HUES6 (cell line): Measurements from ENCODE around the gene ADD1.

ENCODE experiments used
- H3K27ac ChIP-seq: 2 replicates; pipeline ENCODE4 v1.7.0; 2013; ENCODE audit warnings: low read depth, mild to moderate bottlenecking, low read length, inconsistent platforms
- H3K27me3 ChIP-seq: 2 replicates; pipeline ENCODE4 v1.6.1; 2013; ENCODE audit warnings: low read length; ENCODE audit not compliant: control insufficient read depth, insufficient read depth
- H3K36me3 ChIP-seq: 2 replicates; pipeline ENCODE4 v1.6.1; 2013; ENCODE audit warnings: low read length; ENCODE audit not compliant: control insufficient read depth, insufficient read depth
- H3K4me1 ChIP-seq: 2 replicates; pipeline ENCODE4 v1.6.1; 2013; ENCODE audit warnings: low read length; ENCODE audit not compliant: control insufficient read depth, insufficient read depth
- H3K4me3 ChIP-seq: 2 replicates; pipeline ENCODE4 v1.5.1; 2013; ENCODE audit warnings: low read depth, low read length
- H3K9ac ChIP-seq: one replicate; pipeline ENCODE4 v1.6.1; 2013; ENCODE audit warnings: mild to moderate bottlenecking, low read length
- H3K9me3 ChIP-seq: 2 replicates; pipeline ENCODE4 v1.6.1; 2013; ENCODE audit warnings: low read depth, low read length; ENCODE audit not compliant: control insufficient read depth, insufficient read depth

The ADD1 gene

DNA sequence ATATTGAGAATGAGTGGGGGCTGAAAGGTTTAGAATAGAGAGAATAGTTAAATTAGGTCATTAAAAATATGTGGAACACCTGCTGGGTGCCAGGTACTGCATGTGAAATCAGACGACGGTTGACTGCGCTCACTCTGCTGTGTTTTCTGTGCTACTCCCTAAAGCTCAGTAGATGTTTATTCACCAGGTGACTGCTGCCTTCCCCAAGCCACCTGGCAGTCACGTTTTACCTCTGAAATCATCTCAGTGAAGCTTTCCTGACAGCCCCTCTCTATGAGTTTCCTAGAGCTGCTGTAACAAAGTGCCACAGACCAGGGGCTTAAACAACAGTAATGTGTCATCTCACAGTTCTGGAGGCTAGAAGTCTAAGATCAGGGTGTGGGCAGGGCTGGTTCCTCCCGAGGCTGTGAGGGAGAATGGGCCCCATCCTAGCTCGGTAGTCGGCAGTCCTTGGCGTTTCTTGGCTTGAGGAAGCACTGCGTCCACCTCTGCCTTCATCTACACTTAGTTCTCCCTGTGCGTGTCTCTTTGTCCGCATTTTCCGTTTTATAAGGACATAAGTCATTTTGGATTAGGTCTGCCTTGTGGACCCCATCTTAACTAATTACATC, 25.3 kb downstream of the ADD1 start:
- Histone ChIP-seq H3K4me1 (peaks cover 52% of the 10 kb centered on the region), H3K27ac (no peak overlapping the region)

GRCh38 chr4:2869659-2870058, 26.0 kb downstream of the ADD1 start:
- H3K27me3 ChIP-seq: no peaks in the 10 kb centered on the region
- H3K9ac ChIP-seq: no peak overlapping the region
- peaks cover 48% of the 10 kb centered on the region for H3K4me1 ChIP-seq
- H3K27ac ChIP-seq: no peak overlapping the region
- no peak overlapping the region for H3K4me3 ChIP-seq
- no peaks in the 10 kb centered on the region for H3K9me3 ChIP-seq
- no peaks in the 10 kb centered on the region for H3K36me3 ChIP-seq

More for the DNA sequence above, 25.3 kb downstream of the ADD1 start:
- Histone ChIP-seq H3K9me3 (no peaks in the 10 kb centered on the region), H3K9ac (peak overlapping the region; percentile 58), H3K4me3 (no peak overlapping the region; the same call in 1 of the 2 replicates), H3K36me3 (no peaks in the 10 kb centered on the region), H3K27me3 (no peaks in the 10 kb centered on the region)

- H3K4me1 ChIP-seq: peaks cover 48% of the 10 kb centered on the region
- H3K9ac ChIP-seq: no peak overlapping the region
- H3K9me3 ChIP-seq: no peaks in the 10 kb centered on the region
- no peak overlapping the region for H3K4me3 ChIP-seq
- no peaks in the 10 kb centered on the region for H3K36me3 ChIP-seq
- no peak overlapping the region for H3K27ac ChIP-seq
- no peaks in the 10 kb centered on the region for H3K27me3 ChIP-seq
Observed at GRCh38 chr4:2870082-2870481, 26.4 kb downstream of the ADD1 start.

DNA sequence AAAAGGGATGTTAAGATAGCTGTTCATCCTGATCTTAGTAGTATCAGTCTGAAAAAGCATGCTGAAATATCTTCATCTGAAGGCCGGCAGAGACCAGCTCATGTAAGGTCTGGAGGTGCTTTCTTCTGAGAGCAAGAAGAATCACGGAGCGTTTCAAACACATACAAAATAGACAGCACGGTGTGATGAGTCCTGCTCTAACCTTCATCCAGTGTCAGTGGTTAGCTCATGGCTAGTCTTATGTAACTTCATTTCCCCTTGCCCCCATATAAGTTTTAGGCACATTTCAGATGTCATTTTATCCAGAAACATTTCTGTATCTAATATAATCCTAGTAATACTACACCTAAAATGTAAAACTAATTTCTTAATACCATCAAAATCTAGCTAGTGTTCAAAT, 27.8 kb downstream of the ADD1 start:
- Histone ChIP-seq H3K9ac (no peak overlapping the region), H3K36me3 (peaks cover 6% of the 10 kb centered on the region), H3K9me3 (no peaks in the 10 kb centered on the region), H3K27me3 (no peaks in the 10 kb centered on the region), H3K27ac (no peak overlapping the region), H3K4me3 (no peak overlapping the region), H3K4me1 (peaks cover 39% of the 10 kb centered on the region)

GRCh38 chr4:2871911-2872310, 28.3 kb downstream of the ADD1 start:
- H3K9me3 ChIP-seq: no peaks in the 10 kb centered on the region
- no peak overlapping the region for H3K27ac ChIP-seq
- H3K4me1 ChIP-seq: peaks cover 35% of the 10 kb centered on the region
- no peak overlapping the region for H3K9ac ChIP-seq
- peaks cover 6% of the 10 kb centered on the region for H3K36me3 ChIP-seq
- no peak overlapping the region for H3K4me3 ChIP-seq
- no peaks in the 10 kb centered on the region for H3K27me3 ChIP-seq

DNA sequence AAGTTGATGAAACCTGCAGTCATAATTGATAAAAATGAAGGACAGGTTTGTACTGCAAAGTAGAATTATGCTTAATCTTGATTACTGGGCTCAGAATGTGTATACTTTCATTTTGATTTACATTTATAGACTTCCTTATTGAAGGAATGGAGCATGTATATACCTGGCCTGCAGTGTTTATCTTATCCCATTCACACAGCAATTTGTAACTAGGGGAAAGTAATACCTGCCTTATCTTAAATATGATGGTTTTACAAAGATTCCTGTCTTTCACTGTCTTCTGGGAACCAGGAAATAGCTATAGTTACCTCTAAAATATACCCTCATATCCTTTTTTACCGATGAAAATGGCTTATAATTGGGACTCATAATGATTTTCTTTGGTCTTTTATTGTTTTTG, 29.7 kb downstream of the ADD1 start:
- no peaks in the 10 kb centered on the region for H3K9me3 ChIP-seq
- no peak overlapping the region for H3K4me3 ChIP-seq
- H3K9ac ChIP-seq: no peak overlapping the region
- peaks cover 21% of the 10 kb centered on the region for H3K4me1 ChIP-seq
- no peaks in the 10 kb centered on the region for H3K27me3 ChIP-seq
- H3K27ac ChIP-seq: no peak overlapping the region
- H3K36me3 ChIP-seq: peaks cover 6% of the 10 kb centered on the region

- H3K27ac ChIP-seq: no peak overlapping the region
- no peaks in the 10 kb centered on the region for H3K27me3 ChIP-seq
- peaks cover 5% of the 10 kb centered on the region for H3K4me1 ChIP-seq
- no peak overlapping the region for H3K4me3 ChIP-seq
- no peaks in the 10 kb centered on the region for H3K9me3 ChIP-seq
- no peak overlapping the region for H3K9ac ChIP-seq
- H3K36me3 ChIP-seq: peaks cover 17% of the 10 kb centered on the region
Observed at GRCh38 chr4:2874861-2875260, 31.2 kb downstream of the ADD1 start.

GRCh38 chr4:2875556-2875955, 31.9 kb downstream of the ADD1 start:
- no peak overlapping the region for H3K4me3 ChIP-seq
- peaks cover 5% of the 10 kb centered on the region; the same call in 1 of the 2 replicates for H3K4me1 ChIP-seq
- no peak overlapping the region for H3K9ac ChIP-seq
- H3K9me3 ChIP-seq: no peaks in the 10 kb centered on the region
- no peaks in the 10 kb centered on the region for H3K27me3 ChIP-seq
- H3K27ac ChIP-seq: no peak overlapping the region
- H3K36me3 ChIP-seq: peaks cover 21% of the 10 kb centered on the region

DNA sequence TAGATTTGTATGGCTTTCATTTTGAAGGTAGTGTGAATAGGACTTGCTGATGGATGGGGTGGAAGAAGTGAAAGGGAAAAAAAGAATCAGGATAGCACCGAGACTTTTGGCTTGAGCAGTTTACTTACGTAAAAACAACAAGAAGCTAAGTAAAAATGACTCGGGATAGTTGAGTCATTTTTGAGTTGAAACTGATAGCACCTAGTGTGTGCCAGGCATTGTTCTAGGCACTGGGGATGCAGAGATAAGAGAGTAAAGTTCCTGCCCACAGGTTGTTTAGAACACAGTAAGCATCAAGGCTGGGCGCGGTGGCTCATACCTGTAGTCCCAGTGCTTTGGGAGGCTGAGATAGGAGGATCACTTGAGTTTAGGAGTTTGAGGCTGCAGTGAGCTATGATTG, 34.7 kb downstream of the ADD1 start:
- Histone ChIP-seq H3K4me3 (no peak overlapping the region), H3K36me3 (peaks cover 37% of the 10 kb centered on the region), H3K9me3 (no peaks in the 10 kb centered on the region), H3K27me3 (no peaks in the 10 kb centered on the region), H3K4me1 (peaks cover 13% of the 10 kb centered on the region), H3K27ac (no peak overlapping the region), H3K9ac (no peak overlapping the region)

DNA sequence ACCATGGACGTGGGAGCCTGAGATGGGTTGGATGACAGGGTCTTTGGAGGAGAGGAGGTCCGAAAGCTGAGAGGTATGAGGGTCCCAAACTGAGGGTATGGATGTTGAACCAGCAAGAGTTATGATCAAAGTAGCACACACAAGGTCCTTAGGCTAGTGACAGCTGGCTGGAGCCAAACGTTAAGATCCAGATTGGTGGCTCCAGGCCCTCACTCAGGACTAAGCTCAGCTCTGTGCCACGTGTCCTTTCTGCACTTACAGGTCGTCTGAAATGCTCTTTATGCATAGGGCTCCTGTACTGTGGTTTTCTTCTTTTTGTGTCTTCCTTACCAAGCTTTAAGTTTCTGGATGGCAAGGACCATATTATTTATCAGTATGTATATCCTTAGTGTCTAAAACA, 35.4 kb downstream of the ADD1 start:
- no peak overlapping the region for H3K9ac ChIP-seq
- H3K36me3 ChIP-seq: peaks cover 43% of the 10 kb centered on the region
- peaks cover 13% of the 10 kb centered on the region for H3K4me1 ChIP-seq
- H3K27me3 ChIP-seq: no peaks in the 10 kb centered on the region
- no peaks in the 10 kb centered on the region for H3K9me3 ChIP-seq
- H3K4me3 ChIP-seq: no peak overlapping the region
- no peak overlapping the region for H3K27ac ChIP-seq

DNA sequence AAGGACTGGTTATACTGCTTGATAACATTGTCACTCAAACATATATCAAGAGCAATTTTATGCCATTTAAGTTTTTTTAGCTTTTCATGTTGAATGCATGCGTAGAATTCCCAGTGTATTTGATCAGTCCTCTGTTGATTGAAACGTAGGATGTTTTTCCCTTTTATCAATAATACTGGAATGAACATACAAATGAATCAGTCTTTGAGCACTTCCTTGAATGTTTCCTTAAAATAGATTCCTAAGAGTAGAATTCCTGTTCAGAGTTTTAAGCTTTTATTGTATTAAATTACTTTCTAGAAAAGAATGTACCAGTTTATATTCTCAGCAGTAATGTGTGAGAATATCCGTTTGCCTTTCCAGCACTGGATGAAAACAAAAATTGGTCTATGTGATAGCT, 37.8 kb downstream of the ADD1 start:
- peaks cover 58% of the 10 kb centered on the region for H3K36me3 ChIP-seq
- H3K27me3 ChIP-seq: no peaks in the 10 kb centered on the region
- no peak overlapping the region for H3K27ac ChIP-seq

More for the DNA sequence above, 37.8 kb downstream of the ADD1 start:
- no peak overlapping the region for H3K4me3 ChIP-seq
- peaks cover 8% of the 10 kb centered on the region; the same call in 1 of the 2 replicates for H3K4me1 ChIP-seq
- no peak overlapping the region for H3K9ac ChIP-seq
- no peaks in the 10 kb centered on the region for H3K9me3 ChIP-seq
